ENCODE results near the gene APOO.

Gene APOO

GRCh38 chrX:23926015-23926414, 18.3 kb upstream of the APOO start:
- TF ChIP-seq ZBTB7A (IDR thresholded peaks at IDR 0.05; ENCODE audit: low read depth) (no peak), YY1 (IDR thresholded peaks at IDR 0.05; ENCODE audit: low read depth) (no peak)
- TF ChIP-seq, protein P1, sequence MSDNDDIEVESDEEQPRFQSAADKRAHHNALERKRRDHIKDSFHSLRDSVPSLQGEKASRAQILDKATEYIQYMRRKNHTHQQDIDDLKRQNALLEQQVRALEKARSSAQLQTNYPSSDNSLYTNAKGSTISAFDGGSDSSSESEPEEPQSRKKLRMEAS (IDR thresholded peaks at IDR 0.05), result no peak

DNA sequence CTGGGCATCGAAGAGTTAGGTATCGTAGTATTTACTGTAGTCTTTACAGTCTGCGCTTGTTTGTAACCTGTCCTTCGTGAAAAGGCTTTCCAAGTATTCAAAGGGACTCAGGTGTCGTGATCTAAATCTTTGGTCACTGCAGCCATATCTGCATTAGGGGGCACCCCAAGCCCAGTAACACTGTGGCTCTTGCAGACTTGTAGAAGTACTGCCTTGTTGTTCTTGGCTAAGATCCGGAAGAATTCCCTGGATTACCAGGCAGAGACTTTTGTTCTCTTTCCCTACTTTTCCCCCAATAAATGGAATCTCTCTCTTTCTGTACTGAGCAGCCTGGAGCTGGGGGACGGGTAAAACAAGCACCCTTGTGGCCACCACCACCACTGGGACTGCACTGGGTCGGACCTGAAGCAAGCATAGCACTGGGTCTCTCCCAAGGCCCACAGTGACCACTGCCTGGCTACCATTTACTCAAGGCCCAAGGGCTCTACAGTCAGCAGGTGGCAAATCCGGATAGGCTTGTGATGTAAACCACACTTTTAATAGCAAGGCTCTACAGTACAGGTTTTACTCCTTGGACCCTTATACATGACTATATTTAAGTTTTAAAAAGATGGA, 12.1 kb upstream of the APOO start:
- TF ChIP-seq ZBTB7A (IDR thresholded peaks at IDR 0.05; ENCODE audit: low read depth) (no peak), RAD21 (IDR thresholded peaks at IDR 0.05; ENCODE audit: low read depth) (peak; percentile 27; the same call in 1 of the 2 replicates)

DNA sequence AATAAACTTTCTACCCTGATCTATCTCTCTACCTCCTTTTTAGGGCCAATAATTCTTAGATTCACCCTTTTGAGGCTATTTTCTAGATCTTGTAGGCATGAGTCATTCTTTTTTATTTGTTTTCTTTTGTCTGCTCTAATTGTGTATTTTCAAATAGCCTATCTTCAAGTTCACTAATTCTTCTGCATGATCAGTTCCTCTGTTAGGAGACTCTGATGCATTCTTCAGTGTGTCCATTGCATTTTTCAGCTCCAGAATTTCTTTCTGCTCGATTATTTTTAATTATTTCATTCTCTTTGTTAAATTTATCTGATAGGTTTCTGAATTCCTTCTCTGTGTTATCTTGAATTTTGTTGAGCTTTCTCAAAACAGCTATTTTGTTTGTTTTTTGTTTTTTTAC, 11.4 kb upstream of the APOO start:
- TF ChIP-seq CREB1 (IDR thresholded peaks at IDR 0.05; ENCODE audit: low read depth) (no peak), EP300 (IDR thresholded peaks at IDR 0.05; ENCODE audit: borderline replicate concordance) (no peak), CEBPB (IDR thresholded peaks at IDR 0.05) (no peak), ZBTB7A (IDR thresholded peaks at IDR 0.05; ENCODE audit: low read depth) (no peak), EGR1 (IDR thresholded peaks at IDR 0.05) (no peak), RAD21 (IDR thresholded peaks at IDR 0.05; ENCODE audit: low read depth) (no peak), TAF1 (IDR thresholded peaks at IDR 0.05; ENCODE audit: low read depth) (no peak), YY1 (IDR thresholded peaks at IDR 0.05; ENCODE audit: low read depth) (no peak), NFIC (IDR thresholded peaks at IDR 0.05) (no peak), USF1 (IDR thresholded peaks at IDR 0.05) (no peak)
- TF ChIP-seq, protein P1 (IDR thresholded peaks at IDR 0.05), result no peak
- TF ChIP-seq, protein P2, sequence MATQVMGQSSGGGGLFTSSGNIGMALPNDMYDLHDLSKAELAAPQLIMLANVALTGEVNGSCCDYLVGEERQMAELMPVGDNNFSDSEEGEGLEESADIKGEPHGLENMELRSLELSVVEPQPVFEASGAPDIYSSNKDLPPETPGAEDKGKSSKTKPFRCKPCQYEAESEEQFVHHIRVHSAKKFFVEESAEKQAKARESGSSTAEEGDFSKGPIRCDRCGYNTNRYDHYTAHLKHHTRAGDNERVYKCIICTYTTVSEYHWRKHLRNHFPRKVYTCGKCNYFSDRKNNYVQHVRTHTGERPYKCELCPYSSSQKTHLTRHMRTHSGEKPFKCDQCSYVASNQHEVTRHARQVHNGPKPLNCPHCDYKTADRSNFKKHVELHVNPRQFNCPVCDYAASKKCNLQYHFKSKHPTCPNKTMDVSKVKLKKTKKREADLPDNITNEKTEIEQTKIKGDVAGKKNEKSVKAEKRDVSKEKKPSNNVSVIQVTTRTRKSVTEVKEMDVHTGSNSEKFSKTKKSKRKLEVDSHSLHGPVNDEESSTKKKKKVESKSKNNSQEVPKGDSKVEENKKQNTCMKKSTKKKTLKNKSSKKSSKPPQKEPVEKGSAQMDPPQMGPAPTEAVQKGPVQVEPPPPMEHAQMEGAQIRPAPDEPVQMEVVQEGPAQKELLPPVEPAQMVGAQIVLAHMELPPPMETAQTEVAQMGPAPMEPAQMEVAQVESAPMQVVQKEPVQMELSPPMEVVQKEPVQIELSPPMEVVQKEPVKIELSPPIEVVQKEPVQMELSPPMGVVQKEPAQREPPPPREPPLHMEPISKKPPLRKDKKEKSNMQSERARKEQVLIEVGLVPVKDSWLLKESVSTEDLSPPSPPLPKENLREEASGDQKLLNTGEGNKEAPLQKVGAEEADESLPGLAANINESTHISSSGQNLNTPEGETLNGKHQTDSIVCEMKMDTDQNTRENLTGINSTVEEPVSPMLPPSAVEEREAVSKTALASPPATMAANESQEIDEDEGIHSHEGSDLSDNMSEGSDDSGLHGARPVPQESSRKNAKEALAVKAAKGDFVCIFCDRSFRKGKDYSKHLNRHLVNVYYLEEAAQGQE (IDR thresholded peaks at IDR 0.05; ENCODE audit: low read depth), result no peak

- TF ChIP-seq TCF12 (IDR thresholded peaks at IDR 0.05; ENCODE audit: low read depth) (no peak), YY1 (IDR thresholded peaks at IDR 0.05; ENCODE audit: low read depth) (no peak), NFIC (IDR thresholded peaks at IDR 0.05) (no peak), FOXM1 (IDR thresholded peaks at IDR 0.05; ENCODE audit: borderline replicate concordance, low read depth) (no peak), CREB1 (IDR thresholded peaks at IDR 0.05; ENCODE audit: low read depth) (no peak), TEAD4 (IDR thresholded peaks at IDR 0.05) (no peak), USF1 (IDR thresholded peaks at IDR 0.05) (no peak), EP300 (IDR thresholded peaks at IDR 0.05; ENCODE audit: borderline replicate concordance) (no peak), TAF1 (IDR thresholded peaks at IDR 0.05; ENCODE audit: low read depth) (no peak), EGR1 (IDR thresholded peaks at IDR 0.05) (no peak), RAD21 (IDR thresholded peaks at IDR 0.05; ENCODE audit: low read depth) (no peak), ZBTB7A (IDR thresholded peaks at IDR 0.05; ENCODE audit: low read depth) (no peak)
- TF ChIP-seq, protein P1 (IDR thresholded peaks at IDR 0.05), result no peak
- TF ChIP-seq, protein P2 (IDR thresholded peaks at IDR 0.05; ENCODE audit: low read depth), result no peak
Observed at GRCh38 chrX:23911126-23911835, 3.5 kb upstream of the APOO start.

DNA sequence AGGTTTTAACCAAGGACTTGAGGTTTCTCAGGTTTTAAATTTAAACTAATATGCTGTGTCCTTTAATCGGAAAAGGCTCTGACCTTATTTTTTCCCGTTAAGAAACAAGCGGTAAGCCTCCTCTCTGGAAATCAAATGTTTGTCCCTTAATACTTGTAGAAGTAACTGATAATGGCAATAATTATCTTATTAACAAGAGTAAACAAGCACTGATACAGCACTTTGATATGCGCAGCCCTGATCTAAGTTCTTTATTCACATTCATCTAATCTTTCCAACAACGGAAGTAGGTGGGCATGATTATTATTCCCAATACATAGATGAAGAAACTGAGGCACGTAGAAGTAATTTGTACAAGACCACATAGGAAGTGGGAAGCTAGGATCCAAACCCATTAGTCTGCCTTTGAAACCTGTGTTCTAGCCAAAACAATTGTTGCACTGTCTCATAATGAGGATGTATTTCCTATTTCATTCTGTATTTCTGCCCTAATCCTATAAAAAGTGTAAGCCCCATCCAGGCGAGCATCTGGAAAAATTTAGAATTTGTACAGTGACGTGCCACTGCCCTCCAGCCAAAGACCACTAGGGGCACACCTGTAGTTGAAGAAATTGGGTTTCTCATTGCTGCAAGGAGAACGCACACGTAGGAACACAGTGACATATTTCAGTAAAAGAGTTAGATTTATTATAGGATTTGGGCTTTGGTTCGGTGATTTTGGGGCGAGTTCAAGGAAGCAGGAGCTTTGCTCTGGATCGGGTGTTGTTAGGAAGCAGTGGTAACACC, 674 bp upstream of the APOO start:
- TF ChIP-seq TEAD4 (IDR thresholded peaks at IDR 0.05) (no peak), FOXM1 (IDR thresholded peaks at IDR 0.05; ENCODE audit: borderline replicate concordance, low read depth) (no peak), RAD21 (IDR thresholded peaks at IDR 0.05; ENCODE audit: low read depth) (no peak), EP300 (IDR thresholded peaks at IDR 0.05; ENCODE audit: borderline replicate concordance) (no peak), EGR1 (IDR thresholded peaks at IDR 0.05) (no peak), CREB1 (IDR thresholded peaks at IDR 0.05; ENCODE audit: low read depth) (no peak), YY1 (IDR thresholded peaks at IDR 0.05; ENCODE audit: low read depth) (no peak), ZBTB7A (IDR thresholded peaks at IDR 0.05; ENCODE audit: low read depth) (no peak), CEBPB (IDR thresholded peaks at IDR 0.05) (no peak), TCF12 (IDR thresholded peaks at IDR 0.05; ENCODE audit: low read depth) (no peak), USF1 (IDR thresholded peaks at IDR 0.05) (no peak), TAF1 (IDR thresholded peaks at IDR 0.05; ENCODE audit: low read depth) (no peak), NFIC (IDR thresholded peaks at IDR 0.05) (no peak)
- TF ChIP-seq, protein P2 (IDR thresholded peaks at IDR 0.05; ENCODE audit: low read depth), result no peak
- TF ChIP-seq, protein P1 (IDR thresholded peaks at IDR 0.05), result no peak
